Breast epithelium (tissue), 3 donors: Measurements from ENCODE around the gene ATXN1.

Source experiments
- CTCF ChIP-seq, 3 donors: fragments of 450-650 bp; IDR thresholded peaks; one replicate each; pipeline ENCODE4 v1.5.1; 2016 to 2017; ENCODE audit warnings: antibody characterized with exemption in 3 of 3, mild to moderate bottlenecking in 3 of 3, moderate library complexity in 3 of 3
- POLR2A ChIP-seq: fragments of 450-650 bp; IDR thresholded peaks from one replicate; pipeline ENCODE4 v1.6.1; 2016; ENCODE audit warnings: antibody characterized with exemption, mild to moderate bottlenecking, moderate library complexity

GRCh38 chr6:16279243-16279642, 482.0 kb downstream of the ATXN1 start:
- TF ChIP-seq CTCF (IDR thresholded peaks at IDR 0.05), result no peak
- no peak for TF ChIP-seq POLR2A
